HEK293 (cell line): ENCODE data around the gene CPTP.

Experiments
- ELK4 ChIP-seq: IDR thresholded peaks from 2 replicates; pipeline ENCODE4 v1.6.1; 2011; ENCODE audit warnings: mild to moderate bottlenecking, low read depth, low read length, borderline replicate concordance
- KLF9 ChIP-seq: fragments of 450-650 bp; formaldehyde crosslinking; IDR thresholded peaks from 2 replicates; pipeline ENCODE4 v1.5.1; 2016; ENCODE audit warnings: missing biosample characterization, missing genetic modification characterization, low read depth
- OSR2 ChIP-seq: fragments of 450-650 bp; formaldehyde crosslinking; IDR thresholded peaks from 2 replicates; pipeline ENCODE4 v1.5.1; 2016; ENCODE audit warnings: missing biosample characterization, missing genetic modification characterization
- REPIN1 ChIP-seq: fragments of 450-650 bp; formaldehyde crosslinking; IDR thresholded peaks from 2 replicates; pipeline ENCODE4 v1.5.1; 2017; ENCODE audit warnings: missing biosample characterization, missing genetic modification characterization, low read depth
- REST ChIP-seq: fragments of 450-650 bp; formaldehyde crosslinking; IDR thresholded peaks from 2 replicates; pipeline ENCODE4 v1.5.1; 2016; ENCODE audit warnings: missing biosample characterization, missing genetic modification characterization
- SP2 ChIP-seq: fragments of 450-650 bp; formaldehyde crosslinking; IDR thresholded peaks from 2 replicates; pipeline ENCODE4 v1.5.1; 2016; ENCODE audit warnings: missing biosample characterization, missing genetic modification characterization
- ZFP3 ChIP-seq: fragments of 450-650 bp; formaldehyde crosslinking; IDR thresholded peaks from 2 replicates; pipeline ENCODE4 v1.5.1; 2016; ENCODE audit warnings: low read depth, missing biosample characterization, missing genetic modification characterization
- ZNF133 ChIP-seq: fragments of 450-650 bp; formaldehyde crosslinking; IDR thresholded peaks from 2 replicates; pipeline ENCODE4 v1.5.1; 2016; ENCODE audit warnings: missing biosample characterization, missing genetic modification characterization
- ZNF140 ChIP-seq: fragments of 450-650 bp; formaldehyde crosslinking; IDR thresholded peaks from 2 replicates; pipeline ENCODE4 v1.5.1; 2016; ENCODE audit warnings: missing biosample characterization, missing genetic modification characterization
- ZNF155 ChIP-seq: fragments of 450-650 bp; formaldehyde crosslinking; IDR thresholded peaks from 2 replicates; pipeline ENCODE4 v1.5.1; 2016; ENCODE audit warnings: missing biosample characterization, missing genetic modification characterization
- ZNF16 ChIP-seq: fragments of 450-650 bp; formaldehyde crosslinking; IDR thresholded peaks from 2 replicates; pipeline ENCODE4 v1.5.1; 2016; ENCODE audit warnings: low read depth, missing biosample characterization, missing genetic modification characterization
- ZNF169 ChIP-seq: fragments of 450-650 bp; formaldehyde crosslinking; IDR thresholded peaks from 2 replicates; pipeline ENCODE4 v1.5.1; 2016; ENCODE audit warnings: missing biosample characterization, missing genetic modification characterization
- ZNF184 ChIP-seq: fragments of 450-650 bp; IDR thresholded peaks from 2 replicates; pipeline ENCODE4 v1.5.1; 2018; ENCODE audit warnings: missing biosample characterization, mild to moderate bottlenecking, missing genetic modification characterization
- ZNF324 ChIP-seq: fragments of 450-650 bp; formaldehyde crosslinking; IDR thresholded peaks from 2 replicates; pipeline ENCODE4 v1.5.1; 2016; ENCODE audit warnings: missing biosample characterization, missing genetic modification characterization
- ZNF341 ChIP-seq: fragments of 450-650 bp; formaldehyde crosslinking; IDR thresholded peaks from 2 replicates; pipeline ENCODE4; 2016; ENCODE audit warnings: low read depth, missing biosample characterization, missing genetic modification characterization
- ZNF391 ChIP-seq: fragments of 450-650 bp; formaldehyde crosslinking; IDR thresholded peaks from 2 replicates; pipeline ENCODE4 v1.5.1; 2016; ENCODE audit warnings: low read depth, missing biosample characterization, missing genetic modification characterization, borderline replicate concordance
- ZNF404 ChIP-seq: fragments of 450-650 bp; formaldehyde crosslinking; IDR thresholded peaks from 2 replicates; pipeline ENCODE4 v1.5.1; 2017; ENCODE audit warnings: missing biosample characterization, missing genetic modification characterization
- ZNF449 ChIP-seq: fragments of 450-650 bp; formaldehyde crosslinking; IDR thresholded peaks from 2 replicates; pipeline ENCODE4 v1.5.1; 2017; ENCODE audit warnings: missing biosample characterization, mild to moderate bottlenecking, missing genetic modification characterization, moderate library complexity
- ZNF624 ChIP-seq: fragments of 450-650 bp; formaldehyde crosslinking; IDR thresholded peaks from 2 replicates; pipeline ENCODE4 v1.5.1; 2017; ENCODE audit warnings: missing biosample characterization, missing genetic modification characterization
- ZNF658 ChIP-seq: fragments of 450-650 bp; formaldehyde crosslinking; IDR thresholded peaks from 2 replicates; pipeline ENCODE4; 2016; ENCODE audit warnings: missing biosample characterization, missing genetic modification characterization
- ZNF660 ChIP-seq: fragments of 450-650 bp; IDR thresholded peaks from 2 replicates; pipeline ENCODE4 v1.5.1; 2018; ENCODE audit warnings: missing biosample characterization, mild to moderate bottlenecking, missing genetic modification characterization
- ZNF747 ChIP-seq: fragments of 450-650 bp; formaldehyde crosslinking; IDR thresholded peaks from 2 replicates; pipeline ENCODE4 v1.5.1; 2016; ENCODE audit warnings: missing biosample characterization, missing genetic modification characterization
- ZNF830 ChIP-seq: fragments of 450-650 bp; IDR thresholded peaks from 2 replicates; pipeline ENCODE4 v1.5.0; 2018; ENCODE audit warnings: missing biosample characterization, missing genetic modification characterization, low read depth, mild to moderate bottlenecking, moderate library complexity
- TF ChIP-seq, protein P1 (sequence below): fragments of 450-650 bp; formaldehyde crosslinking; IDR thresholded peaks from 2 replicates; pipeline ENCODE4 v1.5.1; 2016; ENCODE audit warnings: missing biosample characterization, missing genetic modification characterization
- TF ChIP-seq, protein P2 (sequence below): fragments of 450-650 bp; formaldehyde crosslinking; IDR thresholded peaks from 2 replicates; pipeline ENCODE4 v1.5.1; 2016; ENCODE audit warnings: missing biosample characterization, missing genetic modification characterization, borderline replicate concordance
- TF ChIP-seq, protein P3 (sequence below): fragments of 450-650 bp; formaldehyde crosslinking; IDR thresholded peaks from 2 replicates; pipeline ENCODE4 v1.5.1; 2016; ENCODE audit warnings: missing biosample characterization, missing genetic modification characterization

CPTP gene

GRCh38 chr1:1374929-1375662, 50.5 kb downstream of the CPTP start, which contains the start of gene AURKAIP1 (continued):
- TF ChIP-seq ZNF404 (tag by site-specific recombination): 0 out of 2 replicates have a peak, but pooled peaks have one; percentile 32
- peak; percentile 47; the same call in 1 of the 2 replicates for TF ChIP-seq ZNF341 (tag by site-specific recombination)
- peak; percentile 44; the same call in 1 of the 2 replicates for TF ChIP-seq ZNF133 (tag by site-specific recombination)
- TF ChIP-seq ZNF747 (tag by site-specific recombination): no peak
- TF ChIP-seq REPIN1 (tag by site-specific recombination): peak; percentile 97
- peak; percentile 95 for TF ChIP-seq ZNF184 (tag by site-specific recombination)
- TF ChIP-seq ZFP3 (tag by site-specific recombination): no peak
- TF ChIP-seq, protein P1, sequence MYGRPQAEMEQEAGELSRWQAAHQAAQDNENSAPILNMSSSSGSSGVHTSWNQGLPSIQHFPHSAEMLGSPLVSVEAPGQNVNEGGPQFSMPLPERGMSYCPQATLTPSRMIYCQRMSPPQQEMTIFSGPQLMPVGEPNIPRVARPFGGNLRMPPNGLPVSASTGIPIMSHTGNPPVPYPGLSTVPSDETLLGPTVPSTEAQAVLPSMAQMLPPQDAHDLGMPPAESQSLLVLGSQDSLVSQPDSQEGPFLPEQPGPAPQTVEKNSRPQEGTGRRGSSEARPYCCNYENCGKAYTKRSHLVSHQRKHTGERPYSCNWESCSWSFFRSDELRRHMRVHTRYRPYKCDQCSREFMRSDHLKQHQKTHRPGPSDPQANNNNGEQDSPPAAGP (tag by site-specific recombination): peak; percentile 99
- peak; percentile 96 for TF ChIP-seq SP2 (tag by site-specific recombination)
- TF ChIP-seq ZNF140 (tag by site-specific recombination): no peak
- peak; percentile 90 for TF ChIP-seq ELK4
- 0 out of 2 replicates have a peak, but pooled peaks have one; percentile 74 for TF ChIP-seq ZNF624 (tag by site-specific recombination)
- peak; percentile 100 for TF ChIP-seq ZNF660 (tag by site-specific recombination)
- TF ChIP-seq ZNF658 (tag by site-specific recombination): 0 out of 2 replicates have a peak, but pooled peaks have one; percentile 65
- TF ChIP-seq ZNF16 (tag by site-specific recombination): 0 out of 2 replicates have a peak, but pooled peaks have one; percentile 34
- no peak for TF ChIP-seq ZNF155 (tag by site-specific recombination)
- TF ChIP-seq KLF9 (tag by site-specific recombination): peak; percentile 56; the same call in 1 of the 2 replicates
- TF ChIP-seq ZNF391 (tag by site-specific recombination): peak; percentile 100
- 0 out of 2 replicates have a peak, but pooled peaks have one; percentile 37 for TF ChIP-seq ZNF169
- TF ChIP-seq REST: peak; percentile 62
- TF ChIP-seq OSR2 (tag by site-specific recombination): peak; percentile 62
- TF ChIP-seq ZNF830: no peak
- TF ChIP-seq ZNF324: peak; percentile 100
- TF ChIP-seq, protein P2, sequence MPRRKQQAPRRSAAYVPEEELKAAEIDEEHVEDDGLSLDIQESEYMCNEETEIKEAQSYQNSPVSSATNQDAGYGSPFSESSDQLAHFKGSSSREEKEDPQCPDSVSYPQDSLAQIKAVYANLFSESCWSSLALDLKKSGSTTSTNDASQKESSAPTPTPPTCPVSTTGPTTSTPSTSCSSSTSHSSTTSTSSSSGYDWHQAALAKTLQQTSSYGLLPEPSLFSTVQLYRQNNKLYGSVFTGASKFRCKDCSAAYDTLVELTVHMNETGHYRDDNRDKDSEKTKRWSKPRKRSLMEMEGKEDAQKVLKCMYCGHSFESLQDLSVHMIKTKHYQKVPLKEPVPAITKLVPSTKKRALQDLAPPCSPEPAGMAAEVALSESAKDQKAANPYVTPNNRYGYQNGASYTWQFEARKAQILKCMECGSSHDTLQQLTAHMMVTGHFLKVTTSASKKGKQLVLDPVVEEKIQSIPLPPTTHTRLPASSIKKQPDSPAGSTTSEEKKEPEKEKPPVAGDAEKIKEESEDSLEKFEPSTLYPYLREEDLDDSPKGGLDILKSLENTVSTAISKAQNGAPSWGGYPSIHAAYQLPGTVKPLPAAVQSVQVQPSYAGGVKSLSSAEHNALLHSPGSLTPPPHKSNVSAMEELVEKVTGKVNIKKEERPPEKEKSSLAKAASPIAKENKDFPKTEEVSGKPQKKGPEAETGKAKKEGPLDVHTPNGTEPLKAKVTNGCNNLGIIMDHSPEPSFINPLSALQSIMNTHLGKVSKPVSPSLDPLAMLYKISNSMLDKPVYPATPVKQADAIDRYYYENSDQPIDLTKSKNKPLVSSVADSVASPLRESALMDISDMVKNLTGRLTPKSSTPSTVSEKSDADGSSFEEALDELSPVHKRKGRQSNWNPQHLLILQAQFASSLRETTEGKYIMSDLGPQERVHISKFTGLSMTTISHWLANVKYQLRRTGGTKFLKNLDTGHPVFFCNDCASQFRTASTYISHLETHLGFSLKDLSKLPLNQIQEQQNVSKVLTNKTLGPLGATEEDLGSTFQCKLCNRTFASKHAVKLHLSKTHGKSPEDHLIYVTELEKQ (tag by site-specific recombination): peak; percentile 93
- TF ChIP-seq, protein P3, sequence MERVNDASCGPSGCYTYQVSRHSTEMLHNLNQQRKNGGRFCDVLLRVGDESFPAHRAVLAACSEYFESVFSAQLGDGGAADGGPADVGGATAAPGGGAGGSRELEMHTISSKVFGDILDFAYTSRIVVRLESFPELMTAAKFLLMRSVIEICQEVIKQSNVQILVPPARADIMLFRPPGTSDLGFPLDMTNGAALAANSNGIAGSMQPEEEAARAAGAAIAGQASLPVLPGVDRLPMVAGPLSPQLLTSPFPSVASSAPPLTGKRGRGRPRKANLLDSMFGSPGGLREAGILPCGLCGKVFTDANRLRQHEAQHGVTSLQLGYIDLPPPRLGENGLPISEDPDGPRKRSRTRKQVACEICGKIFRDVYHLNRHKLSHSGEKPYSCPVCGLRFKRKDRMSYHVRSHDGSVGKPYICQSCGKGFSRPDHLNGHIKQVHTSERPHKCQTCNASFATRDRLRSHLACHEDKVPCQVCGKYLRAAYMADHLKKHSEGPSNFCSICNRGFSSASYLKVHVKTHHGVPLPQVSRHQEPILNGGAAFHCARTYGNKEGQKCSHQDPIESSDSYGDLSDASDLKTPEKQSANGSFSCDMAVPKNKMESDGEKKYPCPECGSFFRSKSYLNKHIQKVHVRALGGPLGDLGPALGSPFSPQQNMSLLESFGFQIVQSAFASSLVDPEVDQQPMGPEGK (tag by site-specific recombination): peak; percentile 99
- peak; percentile 48 for TF ChIP-seq ZNF449 (tag by site-specific recombination)
